ENCODE measurements around the gene TBC1D14. TPM values are rescaled to one million over a fixed set of nuclear protein-coding genes. Genes with fewer than 3 reads are reported as not detected.

The TBC1D14 gene
- total and polyA plus RNA-seq, 9 of the 15 experiments (the other 6 are each of a cell fraction or from before 2014, with no cell fraction given), result 2.1 to 59.6 (median 44.8) TPM

DNA sequence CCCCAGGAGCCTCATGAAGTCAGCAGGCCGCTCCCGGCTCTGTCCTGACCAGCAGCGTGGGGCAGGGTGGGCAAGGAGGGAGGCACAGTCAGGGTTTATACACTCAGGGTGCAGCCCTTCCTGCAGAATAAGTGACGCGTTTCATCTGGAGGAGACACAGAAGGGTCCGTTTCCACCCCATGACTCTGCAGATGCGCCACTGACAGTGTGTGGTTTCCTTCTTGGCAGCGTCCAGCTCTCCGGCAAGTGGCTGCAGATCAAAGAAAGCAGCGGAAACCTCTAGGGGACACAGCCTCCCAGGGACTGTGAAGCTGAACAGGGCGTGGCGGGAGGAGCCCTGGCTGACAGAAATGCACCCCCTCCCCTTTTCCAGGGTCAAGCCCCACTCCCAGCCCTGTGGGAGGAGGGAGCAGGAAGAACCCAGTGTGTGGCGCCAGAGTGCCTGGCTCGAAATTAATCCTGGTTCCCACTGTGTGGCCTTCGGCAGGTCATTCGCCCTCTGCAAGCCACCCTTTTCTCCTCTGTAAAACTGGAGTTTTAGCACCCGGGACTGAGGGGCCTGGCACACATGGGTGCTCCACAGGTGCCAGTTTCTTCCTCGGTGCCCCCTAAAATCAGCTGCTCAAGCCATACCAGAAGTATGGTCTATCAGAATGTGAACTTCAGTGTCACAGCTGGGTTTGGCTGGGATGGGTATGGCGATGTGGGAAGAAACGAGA is 17.3 kb upstream of the TBC1D14 start:
- ChIA-PET CTCF (ENCODE audit: low intra/inter-chr PET ratio) (interaction anchor here (0.6 kb wide), 1 partner anchor 187 kb away, joined by 6 read pairs; no protein-coding TSS in a partner anchor), POLR2A (interaction anchor here (0.6 to 3.8 kb wide), 6 partner anchors 14 to 185 kb away, joined by 3 to 20 read pairs (median 4); partner anchors contain the start of gene TBC1D14)
- Histone ChIP-seq H3K9me3 (replicated peaks; ENCODE audit: control insufficient read depth, insufficient read depth, low read depth, low read length) (peaks cover 8% of the 10 kb centered on the region), H3K27ac (ENCODE audit: extremely low read depth, low read depth, low read length) (peak overlapping the region; percentile 80), H3K4me1 (replicated peaks in 1 of 2; ENCODE audit: control insufficient read depth in 2 of 2, insufficient read depth in 2 of 2, low read length in 2 of 2) (peaks cover 35 to 60% of the 10 kb centered on the region in 2 experiments), H3K79me2 (ENCODE audit: control insufficient read depth, insufficient read depth, low read length) (no peaks in the 10 kb centered on the region), H2AFZ (ENCODE audit: low read depth, low read length) (peak overlapping the region; percentile 91), H3K9ac (ENCODE audit: insufficient read depth in 1 of 2, low read depth in 2 of 2, low read length in 2 of 2) (peak overlapping the region; percentile 51 to 61), H3K4me2 (ENCODE audit: insufficient read depth, low read length) (peak overlapping the region; percentile 72), H3K4me3 (peak overlapping the region; percentile 1; the same call in 1 of the 2 replicates), H3K9me1 (ENCODE audit: control insufficient read depth, insufficient read depth, low read length) (no peaks in the 10 kb centered on the region), H3K36me3 (ENCODE audit: control insufficient read depth, insufficient read depth, low read length) (no peaks in the 10 kb centered on the region), H3K27me3 (ENCODE audit: control insufficient read depth in 2 of 2, insufficient read depth in 2 of 2, low read length in 2 of 2) (no peaks in the 10 kb centered on the region), H4K20me1 (replicated peaks; ENCODE audit: control insufficient read depth, insufficient read depth, low read length) (no peaks in the 10 kb centered on the region)
- intact Hi-C loops (cut with micrococcal nuclease) (loop anchor here (5.0 kb wide), 2 partner anchors 175 to 190 kb away; partner anchors contain the start of gene GRPEL1), in situ Hi-C loops (cut with MboI) (no loop called here)
- FAIRE-seq (peak; percentile 92), DNase-seq (ENCODE audit: extremely low read depth in 1 of 4, low spot score in 3 of 4) (peak; percentile 89 to 93 (median 89)), ATAC-seq (peak; percentile 89)
- BruUV-seq (replicated peaks), result no TSS peak
- WGBS (ENCODE audit: insufficient coverage, low coverage, missing lambda C conversion rate), result 7% methylated on average over 17 of the region's 20 CpGs
- TF ChIP-seq EZH2 (IDR thresholded peaks at IDR 0.05; ENCODE audit: borderline replicate concordance, low read depth, low read length) (no peak), ZBTB17 (CRISPR knock-in tag; IDR thresholded peaks at IDR 0.05) (0 out of 2 replicates have a peak, but pooled peaks have one; percentile 27), E2F3 (CRISPR knock-in tag; IDR thresholded peaks at IDR 0.05) (no peak), FOXA3 (CRISPR knock-in tag; conservative IDR thresholded peaks at IDR 0.05 in 1 of 2, IDR thresholded peaks at IDR 0.05 in 1 of 2) (no peak), NR2F6 (CRISPR knock-in tag; IDR thresholded peaks at IDR 0.05) (no peak), PHTF2 (CRISPR knock-in tag; IDR thresholded peaks at IDR 0.05) (no peak), ZNF561 (CRISPR knock-in tag; conservative IDR thresholded peaks at IDR 0.05) (no peak), ZNF175 (CRISPR knock-in tag; IDR thresholded peaks at IDR 0.05; ENCODE audit: low read depth) (no peak; the same call in 1 of the 2 replicates), NCOA2 (IDR thresholded peaks at IDR 0.05; ENCODE audit: partially characterized antibody in 2 of 2) (no peak), CBX1 (IDR thresholded peaks at IDR 0.05; ENCODE audit: low read depth) (peak; percentile 72; the same call in 1 of the 2 replicates), TRIM28 (IDR thresholded peaks at IDR 0.05) (0 out of 2 replicates have a peak, but pooled peaks have one; percentile 28), C11orf30 (IDR thresholded peaks at IDR 0.05; ENCODE audit: low read depth) (peak; percentile 82), ADNP (tag; IDR thresholded peaks at IDR 0.05) (no peak), SRSF3 (IDR thresholded peaks at IDR 0.05; ENCODE audit: insufficient read depth, low read length) (no peak), CAMTA2 (CRISPR knock-in tag; conservative IDR thresholded peaks at IDR 0.05) (no peak)
- TF ChIP-seq, protein P1, sequence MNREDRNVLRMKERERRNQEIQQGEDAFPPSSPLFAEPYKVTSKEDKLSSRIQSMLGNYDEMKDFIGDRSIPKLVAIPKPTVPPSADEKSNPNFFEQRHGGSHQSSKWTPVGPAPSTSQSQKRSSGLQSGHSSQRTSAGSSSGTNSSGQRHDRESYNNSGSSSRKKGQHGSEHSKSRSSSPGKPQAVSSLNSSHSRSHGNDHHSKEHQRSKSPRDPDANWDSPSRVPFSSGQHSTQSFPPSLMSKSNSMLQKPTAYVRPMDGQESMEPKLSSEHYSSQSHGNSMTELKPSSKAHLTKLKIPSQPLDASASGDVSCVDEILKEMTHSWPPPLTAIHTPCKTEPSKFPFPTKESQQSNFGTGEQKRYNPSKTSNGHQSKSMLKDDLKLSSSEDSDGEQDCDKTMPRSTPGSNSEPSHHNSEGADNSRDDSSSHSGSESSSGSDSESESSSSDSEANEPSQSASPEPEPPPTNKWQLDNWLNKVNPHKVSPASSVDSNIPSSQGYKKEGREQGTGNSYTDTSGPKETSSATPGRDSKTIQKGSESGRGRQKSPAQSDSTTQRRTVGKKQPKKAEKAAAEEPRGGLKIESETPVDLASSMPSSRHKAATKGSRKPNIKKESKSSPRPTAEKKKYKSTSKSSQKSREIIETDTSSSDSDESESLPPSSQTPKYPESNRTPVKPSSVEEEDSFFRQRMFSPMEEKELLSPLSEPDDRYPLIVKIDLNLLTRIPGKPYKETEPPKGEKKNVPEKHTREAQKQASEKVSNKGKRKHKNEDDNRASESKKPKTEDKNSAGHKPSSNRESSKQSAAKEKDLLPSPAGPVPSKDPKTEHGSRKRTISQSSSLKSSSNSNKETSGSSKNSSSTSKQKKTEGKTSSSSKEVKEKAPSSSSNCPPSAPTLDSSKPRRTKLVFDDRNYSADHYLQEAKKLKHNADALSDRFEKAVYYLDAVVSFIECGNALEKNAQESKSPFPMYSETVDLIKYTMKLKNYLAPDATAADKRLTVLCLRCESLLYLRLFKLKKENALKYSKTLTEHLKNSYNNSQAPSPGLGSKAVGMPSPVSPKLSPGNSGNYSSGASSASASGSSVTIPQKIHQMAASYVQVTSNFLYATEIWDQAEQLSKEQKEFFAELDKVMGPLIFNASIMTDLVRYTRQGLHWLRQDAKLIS (CRISPR knock-in tag; IDR thresholded peaks at IDR 0.05), result no peak
- TF ChIP-seq, protein P2, sequence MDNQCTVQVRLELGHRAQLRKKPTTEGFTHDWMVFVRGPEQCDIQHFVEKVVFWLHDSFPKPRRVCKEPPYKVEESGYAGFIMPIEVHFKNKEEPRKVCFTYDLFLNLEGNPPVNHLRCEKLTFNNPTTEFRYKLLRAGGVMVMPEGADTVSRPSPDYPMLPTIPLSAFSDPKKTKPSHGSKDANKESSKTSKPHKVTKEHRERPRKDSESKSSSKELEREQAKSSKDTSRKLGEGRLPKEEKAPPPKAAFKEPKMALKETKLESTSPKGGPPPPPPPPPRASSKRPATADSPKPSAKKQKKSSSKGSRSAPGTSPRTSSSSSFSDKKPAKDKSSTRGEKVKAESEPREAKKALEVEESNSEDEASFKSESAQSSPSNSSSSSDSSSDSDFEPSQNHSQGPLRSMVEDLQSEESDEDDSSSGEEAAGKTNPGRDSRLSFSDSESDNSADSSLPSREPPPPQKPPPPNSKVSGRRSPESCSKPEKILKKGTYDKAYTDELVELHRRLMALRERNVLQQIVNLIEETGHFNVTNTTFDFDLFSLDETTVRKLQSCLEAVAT (IDR thresholded peaks at IDR 0.05), result peak in 1 of 2 experiments; percentile 51; a peak in 1 of 4 replicates

Measured in K562 (cell line).